AG08395 (cell line): ENCODE results near the gene GRPEL2.

Experiments used
- DNase-seq: peaks from one replicate; pipeline ENCODE4 v3.0.0; 2012; ENCODE audit warnings: mixed read lengths, low spot score

The GRPEL2 gene, protein sequence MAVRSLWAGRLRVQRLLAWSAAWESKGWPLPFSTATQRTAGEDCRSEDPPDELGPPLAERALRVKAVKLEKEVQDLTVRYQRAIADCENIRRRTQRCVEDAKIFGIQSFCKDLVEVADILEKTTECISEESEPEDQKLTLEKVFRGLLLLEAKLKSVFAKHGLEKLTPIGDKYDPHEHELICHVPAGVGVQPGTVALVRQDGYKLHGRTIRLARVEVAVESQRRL

DNA sequence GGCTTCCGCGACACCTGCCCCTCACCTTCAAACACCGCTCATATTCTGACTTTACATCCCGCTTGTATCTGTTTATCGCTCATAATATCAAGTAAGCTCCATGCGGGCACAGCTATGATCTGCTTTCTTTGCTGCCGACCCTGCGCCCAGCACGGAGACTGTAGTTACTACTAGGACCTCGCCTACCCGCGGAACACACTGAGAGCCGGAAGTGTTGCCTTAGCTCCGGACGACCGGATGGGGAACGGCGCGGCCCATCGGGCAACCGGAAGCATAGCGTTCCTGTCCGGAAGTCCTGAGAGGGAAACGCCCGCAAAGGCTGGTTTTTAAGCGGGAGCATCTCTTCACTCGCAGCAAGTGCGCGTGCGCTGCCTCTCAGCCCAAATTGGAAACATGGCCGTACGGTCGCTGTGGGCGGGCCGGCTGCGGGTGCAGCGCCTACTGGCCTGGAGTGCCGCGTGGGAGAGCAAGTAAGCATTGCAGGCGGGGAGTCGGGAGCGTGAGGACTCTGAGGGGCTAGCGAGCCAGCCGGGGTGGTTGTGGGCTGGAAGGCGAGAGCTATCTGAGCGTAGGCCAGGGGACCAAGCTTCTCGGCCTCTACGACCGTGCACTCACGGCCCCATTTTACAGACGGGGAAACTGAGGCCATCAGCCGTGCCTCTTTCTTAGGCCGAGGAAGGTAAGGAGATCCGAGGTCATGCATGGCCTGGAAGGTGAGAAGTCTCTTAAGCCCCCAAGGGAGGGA, at the start of gene GRPEL2:
TSS of gene GRPEL2 (plus strand) at position 353 of the 745 bp plus-strand sequence. CDS start at position 394, 41 bp downstream.
- peak; percentile 99 for DNase-seq

DNA sequence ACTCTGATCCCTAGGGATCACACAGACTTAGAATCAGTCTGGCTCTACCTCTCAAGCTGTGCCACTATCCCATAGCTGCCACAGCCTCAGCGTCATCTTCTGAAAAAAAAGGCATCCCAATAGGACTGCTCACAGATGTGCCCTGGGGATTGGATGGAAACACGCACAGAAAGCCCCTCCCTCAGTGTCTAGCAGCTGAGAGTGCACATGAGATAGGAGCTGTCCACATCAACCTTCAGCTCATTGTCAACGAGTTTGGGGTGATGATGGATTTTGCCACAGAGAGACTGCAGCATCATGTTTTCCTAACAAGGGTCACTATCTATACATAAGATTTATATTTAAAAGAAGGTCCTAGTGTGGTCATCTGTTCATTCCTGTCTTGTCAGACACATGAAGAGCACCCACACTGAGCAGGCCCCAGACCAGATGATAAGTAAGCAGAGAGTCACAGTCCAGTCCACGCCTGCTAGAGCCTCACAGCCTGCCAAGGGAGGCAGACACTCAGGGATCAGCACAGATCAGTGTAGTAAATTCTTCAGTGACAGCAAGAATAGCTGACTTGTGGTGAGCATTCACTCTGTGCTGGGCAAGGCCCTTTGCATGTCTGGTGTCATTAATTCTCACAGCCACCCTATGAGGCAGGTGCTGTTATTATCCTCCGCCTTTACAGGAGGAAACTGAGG, 47.8 kb upstream of the GRPEL2 start:
- no peak for DNase-seq

DNA sequence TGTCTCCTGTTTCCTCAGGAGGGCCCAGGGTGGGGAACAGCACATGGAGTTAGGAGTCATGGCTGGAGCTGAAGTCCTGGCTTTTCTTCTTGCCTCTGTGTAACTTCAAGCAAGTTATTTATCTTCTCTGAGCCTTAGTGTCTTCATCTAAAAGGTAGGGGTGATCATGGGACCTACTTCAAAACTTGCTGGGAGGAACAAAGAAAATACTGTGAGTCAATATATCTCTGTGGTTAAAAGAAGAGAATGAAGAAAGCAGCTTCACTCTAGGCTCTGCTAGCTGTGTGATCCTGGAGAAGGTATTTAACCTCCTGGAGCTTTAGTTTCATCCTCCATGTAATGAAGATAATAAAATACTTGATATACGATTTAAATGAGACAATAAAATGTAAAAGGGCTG, 47.1 kb upstream of the GRPEL2 start:
- DNase-seq, result no peak

DNA sequence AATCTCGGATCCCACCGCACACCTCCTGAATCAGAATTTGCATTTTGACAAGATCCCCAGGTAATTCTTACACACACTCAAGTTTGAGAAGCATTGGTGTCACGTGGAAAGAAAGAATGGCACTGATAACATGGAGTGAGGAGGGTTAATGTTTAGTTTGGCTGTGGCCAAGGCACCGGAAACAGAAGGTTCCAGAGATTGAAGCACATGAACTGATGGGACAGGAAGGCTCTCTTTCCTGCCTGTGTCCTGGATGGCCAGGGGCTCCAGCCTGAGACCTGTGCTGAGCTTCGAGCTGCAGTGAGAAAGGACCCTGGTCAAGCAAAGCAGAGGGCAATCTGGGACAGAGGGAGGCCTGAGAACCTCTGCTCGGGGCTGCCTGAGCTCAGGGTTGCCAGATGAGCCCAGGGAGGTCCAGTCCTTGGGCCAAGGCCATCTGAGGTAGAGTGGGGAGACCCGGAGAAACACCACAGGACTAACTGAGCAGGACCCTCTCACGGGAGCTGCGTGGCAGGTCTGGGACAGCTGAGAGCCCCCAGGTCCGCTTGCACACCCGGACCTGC, 46.4 kb upstream of the GRPEL2 start:
- DNase-seq, result no peak

DNA sequence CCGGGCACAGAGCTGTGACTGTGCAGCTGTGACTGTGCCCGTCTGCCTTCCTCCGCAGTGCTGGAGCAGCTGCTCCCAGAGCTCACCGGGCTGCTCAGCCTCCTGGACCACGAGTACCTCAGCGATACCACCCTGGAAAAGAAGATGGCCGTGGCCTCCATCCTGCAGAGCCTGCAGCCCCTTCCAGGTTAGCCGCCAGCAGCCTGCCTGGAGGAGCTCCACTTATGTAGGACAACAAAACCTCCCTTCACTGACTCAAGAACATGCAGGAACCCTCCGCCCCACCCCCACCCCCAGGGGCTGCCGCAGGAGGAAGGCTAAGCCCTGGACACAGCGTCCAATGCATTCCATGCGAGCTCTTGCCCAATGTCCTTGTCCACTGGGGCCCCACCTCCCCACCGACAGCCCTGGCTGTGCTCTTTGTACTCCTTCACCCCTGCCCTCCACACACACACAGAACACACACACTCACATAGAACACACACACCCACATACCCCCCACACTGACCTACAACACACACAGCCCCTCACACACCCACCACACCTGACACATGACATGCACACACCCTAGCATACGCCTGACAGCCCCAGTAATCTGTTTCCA, 45.7 kb upstream of the GRPEL2 start:
- no peak for DNase-seq

DNA sequence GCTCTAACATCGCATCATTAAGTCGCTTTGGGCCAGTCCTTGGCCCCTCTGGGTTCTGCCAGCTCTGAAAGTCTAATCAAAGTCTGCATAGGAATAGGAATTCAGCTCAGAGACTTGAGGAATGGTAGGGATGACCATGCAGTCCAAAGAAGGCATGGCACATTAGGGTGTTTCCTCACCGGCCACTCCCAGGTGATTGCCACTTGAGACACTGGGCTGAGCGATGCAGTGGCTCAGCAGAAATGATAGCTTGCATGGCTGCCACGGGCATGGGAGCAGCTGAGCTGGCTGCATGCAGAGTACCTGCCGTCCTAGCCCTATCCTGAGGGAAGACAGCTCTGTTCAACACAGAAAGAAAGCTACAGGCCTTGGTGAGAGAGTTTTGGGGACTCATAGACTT, 44.9 kb upstream of the GRPEL2 start:
- DNase-seq, result no peak

DNA sequence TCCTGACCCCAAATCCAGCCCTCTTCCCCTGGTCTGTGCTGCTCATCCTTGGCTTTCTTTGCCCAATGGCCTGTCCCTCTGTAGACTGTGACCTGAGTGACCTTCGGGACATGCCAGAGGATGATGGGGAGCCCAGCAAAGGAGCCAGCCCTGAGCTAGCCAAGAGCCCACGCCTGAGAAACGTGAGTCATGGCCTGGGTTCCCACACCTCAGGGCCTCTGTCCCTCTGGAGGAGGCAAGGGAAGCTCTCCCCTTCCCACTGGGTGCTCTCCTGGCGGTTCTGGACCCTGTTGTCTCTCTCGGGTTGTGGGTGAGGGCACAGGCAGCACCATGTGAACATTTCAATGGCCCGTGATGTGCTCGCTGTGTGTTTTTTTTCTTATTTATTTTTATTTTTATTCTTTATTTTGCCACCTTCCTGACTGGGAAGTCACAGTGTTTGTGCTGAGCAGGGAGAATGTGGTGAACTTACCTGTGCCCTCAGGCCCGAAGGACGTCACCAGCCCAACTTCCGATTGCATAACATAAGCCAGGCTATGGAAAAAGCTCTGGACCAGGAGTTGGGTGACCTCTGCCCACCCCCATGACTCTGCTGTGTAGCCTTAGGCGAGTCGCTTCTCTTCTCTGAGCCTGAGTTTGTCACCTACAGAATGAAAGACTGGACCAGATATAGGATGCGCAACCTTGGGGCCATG, 44.1 kb upstream of the GRPEL2 start:
- DNase-seq, result no peak

DNA sequence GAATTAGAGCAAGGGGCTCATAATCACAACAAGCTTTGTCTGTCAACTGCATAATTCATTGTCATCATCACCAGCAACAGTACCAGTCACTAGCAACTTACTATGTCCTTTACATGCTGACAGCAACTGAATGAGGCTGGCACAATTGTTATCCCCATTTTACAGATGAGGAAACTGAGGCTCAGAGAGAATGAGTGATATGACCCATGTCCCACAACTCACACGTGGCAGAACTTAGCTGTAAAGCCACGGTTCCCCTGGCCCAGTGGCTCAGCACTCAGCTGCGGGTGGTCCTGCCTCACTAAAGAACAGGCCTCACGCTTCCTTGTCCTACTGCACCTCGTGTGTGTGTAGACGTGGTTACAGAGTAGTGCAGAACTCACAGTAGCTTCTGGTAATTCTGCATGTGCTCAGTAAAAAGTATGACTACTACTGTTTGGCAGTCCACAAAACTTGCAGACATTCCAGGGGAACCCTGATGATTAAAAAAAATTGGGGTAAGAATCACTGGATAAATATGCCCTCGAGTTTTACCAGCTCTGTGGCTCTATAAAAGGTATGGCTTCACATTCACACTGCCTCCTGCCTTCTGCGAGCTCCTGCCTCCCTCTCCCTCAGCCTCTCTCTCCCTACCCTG, 43.4 kb upstream of the GRPEL2 start:
- peak; percentile 55 for DNase-seq

DNA sequence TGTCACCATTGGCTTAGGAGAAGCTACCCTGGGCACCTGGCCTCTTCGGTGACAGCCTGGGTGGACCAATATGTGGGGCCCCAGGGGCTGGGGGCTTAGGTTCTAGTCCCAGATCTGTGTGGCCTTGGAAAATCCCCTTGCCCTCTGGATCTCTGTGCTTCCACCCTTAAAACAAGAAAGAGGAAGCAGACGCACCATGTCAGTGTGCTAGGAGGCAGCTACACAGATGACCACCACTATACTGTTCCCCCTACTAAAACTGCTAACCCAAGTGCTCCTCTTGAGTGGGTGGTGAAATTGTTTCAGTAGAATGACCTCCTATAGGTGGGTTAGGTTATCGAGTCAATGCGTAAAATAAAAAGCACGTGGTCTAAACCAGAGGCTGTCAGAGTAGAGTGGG, 42.7 kb upstream of the GRPEL2 start:
- no peak for DNase-seq

DNA sequence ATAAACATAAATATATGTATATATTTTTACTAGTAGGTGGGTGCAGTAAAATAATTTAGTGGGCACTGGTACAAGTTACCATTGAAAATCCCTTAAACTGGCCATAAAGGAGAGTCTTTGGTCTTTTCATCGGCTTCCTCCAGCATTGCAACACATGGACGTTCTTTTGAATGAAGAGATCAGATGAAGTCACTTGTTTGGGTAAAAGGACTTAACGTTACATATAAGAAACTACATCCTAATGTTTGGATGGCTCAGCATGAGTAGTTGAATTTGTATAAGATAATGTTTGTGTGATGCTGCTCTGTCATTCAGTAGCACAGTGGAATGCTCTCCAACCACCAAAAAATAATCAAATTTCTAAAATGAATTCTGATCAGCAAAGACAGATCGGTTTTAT, 42.1 kb upstream of the GRPEL2 start:
- DNase-seq, result no peak

DNA sequence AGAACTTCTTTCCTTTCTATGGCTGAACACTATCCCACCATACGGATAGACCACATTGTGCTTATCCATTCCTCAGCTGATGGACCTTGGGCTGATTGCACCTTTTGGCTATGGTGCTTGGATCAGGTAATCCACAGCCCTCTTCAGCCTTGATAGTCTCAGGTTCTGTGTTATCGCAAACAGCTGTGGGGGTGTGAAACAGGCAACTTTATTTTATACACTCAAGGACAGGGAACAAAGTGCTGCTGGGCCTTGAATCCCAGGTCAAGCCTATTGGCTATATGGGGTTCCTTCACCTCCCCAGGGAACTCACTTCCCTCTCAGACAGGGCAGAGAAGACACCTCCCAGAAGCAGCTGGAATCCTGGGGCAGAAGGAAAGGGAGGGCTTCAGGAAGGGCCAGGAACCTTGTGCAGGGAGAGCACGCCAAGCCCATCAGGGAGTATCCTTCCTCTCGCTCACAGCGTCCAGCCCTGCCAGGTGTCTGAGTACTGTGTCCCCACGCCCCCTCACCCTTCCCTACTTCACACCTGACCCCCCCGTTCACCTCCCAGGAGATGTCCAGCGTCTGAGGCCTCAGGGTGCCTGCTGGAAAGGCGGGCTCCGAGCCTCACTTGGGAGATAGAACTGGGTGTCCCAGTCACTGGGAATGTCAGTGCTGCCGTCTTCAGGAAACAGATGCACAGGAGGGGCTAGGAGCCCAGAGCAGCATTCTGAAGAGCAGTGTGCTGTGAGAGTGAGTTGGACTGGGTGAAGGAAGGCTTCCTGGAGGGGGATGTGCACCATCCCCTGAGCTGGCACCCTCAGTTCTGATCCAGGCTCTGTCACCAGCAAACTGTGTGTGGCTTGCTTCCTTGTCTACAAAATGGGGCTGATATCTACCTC, 40.9 kb upstream of the GRPEL2 start:
- no peak for DNase-seq

DNA sequence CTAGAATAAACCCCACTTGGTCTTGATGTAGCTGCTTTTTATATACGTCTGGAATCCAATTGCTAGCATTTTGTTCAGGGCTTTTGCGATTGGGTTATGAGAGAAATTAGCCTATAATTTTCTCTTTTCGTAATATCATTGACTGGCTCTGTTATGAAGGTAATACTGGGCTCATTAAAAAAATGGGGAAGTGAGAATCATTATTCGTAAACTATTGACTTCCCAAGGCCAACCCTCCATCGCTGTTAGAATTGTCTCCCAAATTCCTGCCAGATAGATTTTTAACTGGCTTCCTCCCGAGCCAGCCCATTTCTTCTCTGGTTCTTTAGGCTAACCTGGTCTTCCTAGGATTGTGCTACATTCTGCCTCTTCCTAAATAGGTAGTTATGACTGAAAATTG, 35.9 kb upstream of the GRPEL2 start:
- DNase-seq, result no peak

DNA sequence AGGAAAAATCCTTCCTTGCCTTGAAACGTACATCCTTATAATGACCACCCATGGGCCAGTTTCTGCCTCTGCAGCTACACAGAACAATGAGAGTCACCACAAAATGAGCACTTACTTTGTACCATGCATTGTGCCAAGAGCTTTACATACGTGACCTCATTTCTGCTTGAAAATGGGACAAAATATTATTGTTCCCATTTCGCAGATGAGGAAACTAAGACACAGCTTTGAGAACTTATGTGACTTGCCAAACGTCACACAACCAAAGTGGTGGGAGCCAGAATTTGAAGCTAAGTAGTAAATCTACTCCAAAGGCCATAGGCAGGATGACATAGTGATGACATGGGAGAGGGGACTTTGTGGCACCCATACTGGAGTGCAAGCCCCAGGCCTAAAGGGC, 34.8 kb upstream of the GRPEL2 start:
- no peak for DNase-seq

DNA sequence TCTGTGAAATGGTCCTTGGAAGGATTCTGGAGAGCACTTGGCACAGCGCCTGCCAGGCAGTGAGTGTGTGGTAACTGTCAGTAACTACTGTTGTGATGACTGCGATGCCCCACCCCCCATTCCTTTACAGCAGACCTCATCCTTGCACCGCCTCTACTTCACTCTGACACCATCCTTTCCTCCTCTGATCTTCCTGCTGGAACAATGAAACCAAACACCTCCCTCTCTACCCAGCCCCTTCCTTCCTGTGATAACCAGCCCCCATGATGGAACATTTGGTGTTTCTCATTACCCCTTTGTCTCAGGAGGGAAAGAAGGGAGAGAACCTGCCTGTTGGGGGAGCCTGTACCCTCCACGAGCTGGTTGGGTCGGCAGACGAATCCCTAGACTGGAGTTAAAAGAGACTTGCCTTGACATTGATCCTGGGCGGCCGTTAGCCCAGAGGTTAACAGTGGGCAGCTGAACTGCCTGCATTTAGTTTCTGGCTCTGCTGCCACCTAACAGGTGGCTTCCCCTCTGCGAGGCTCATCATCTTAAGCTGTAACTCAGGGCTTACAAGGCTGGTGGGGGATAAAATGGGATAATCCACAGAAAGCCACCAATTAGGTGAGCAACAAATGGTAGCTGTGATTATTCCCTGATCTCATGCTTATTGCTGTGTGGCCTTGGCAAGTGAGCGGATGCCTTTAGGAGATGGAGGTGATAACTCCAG, 34.2 kb upstream of the GRPEL2 start:
- DNase-seq, result peak; percentile 27

DNA sequence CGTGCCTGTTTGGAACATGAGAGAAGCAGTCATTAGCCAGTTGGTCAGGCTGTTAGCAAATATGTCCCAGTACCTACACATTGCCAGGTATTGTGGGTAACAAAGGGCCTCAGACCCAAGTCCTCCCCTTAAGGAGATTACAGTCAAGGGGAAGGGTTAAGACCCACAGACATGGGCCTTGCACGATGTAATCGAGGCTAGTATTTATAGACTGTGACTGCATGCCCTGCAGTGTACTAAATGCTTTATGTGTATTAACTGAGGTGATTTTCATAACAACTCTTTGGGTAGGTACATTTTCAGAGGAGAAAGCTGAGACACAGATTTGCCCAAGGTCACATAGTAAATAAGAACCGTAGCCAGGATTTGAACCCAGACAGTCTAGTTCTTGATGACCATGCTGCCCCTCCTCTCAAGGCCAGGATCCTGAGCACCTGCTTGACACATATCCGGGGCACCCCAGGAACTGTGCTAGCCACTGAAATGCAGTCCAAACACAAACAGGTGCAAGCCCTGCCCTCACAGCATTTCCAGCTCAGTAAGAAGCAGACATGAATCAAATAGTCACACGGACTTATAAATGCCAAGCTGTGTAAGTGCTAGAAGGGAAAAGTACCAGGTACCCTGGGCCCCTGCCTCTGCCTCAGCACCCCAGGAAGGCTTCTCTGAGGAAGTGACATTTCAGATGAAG, 32.0 kb upstream of the GRPEL2 start:
- no peak for DNase-seq

DNA sequence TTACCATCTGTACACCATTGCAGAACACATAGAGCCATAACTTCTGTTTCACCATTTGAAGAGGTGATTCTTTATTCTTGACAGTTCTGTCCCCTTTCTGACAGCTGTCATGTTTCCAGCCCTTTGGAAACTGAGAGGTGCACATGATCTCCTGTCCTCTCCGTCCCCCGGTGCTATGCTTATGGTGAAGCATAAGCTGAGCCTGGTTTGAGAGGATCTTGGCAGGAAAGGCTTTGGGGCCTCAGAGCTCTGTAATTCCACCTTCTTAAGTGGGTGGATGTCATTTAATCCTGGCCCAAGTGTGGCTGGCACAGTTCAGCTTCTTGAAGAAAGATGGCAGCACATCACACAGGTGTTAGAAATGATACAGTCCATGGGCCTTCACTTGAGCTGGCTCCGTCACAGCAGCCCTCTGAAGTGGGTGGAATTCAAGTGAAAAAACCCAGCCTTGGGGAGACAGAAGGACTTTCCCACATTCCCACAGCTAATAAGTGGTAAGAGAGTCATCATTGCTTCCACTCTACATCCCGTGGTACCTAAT, 30.7 kb upstream of the GRPEL2 start:
- no peak for DNase-seq

DNA sequence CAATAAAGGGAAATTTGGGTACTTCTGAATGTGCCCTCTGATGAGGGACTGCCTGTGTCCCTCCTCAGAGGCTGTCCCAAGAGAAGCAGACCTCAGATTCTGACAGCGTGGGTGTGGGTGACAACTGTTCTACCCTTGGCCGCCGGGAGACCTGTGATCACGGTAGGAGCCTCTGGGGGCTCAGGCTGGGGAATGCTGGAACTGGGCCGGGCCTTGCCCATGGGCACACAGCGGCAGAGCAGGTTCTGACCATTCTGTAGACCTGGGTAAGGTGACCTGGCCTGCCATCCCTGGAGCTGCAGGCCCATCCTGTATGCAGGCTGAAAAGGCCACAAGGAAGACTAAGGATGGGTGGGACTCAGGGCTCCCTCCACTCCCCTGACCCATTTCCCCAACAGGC, 29.5 kb upstream of the GRPEL2 start:
- DNase-seq, result no peak

DNA sequence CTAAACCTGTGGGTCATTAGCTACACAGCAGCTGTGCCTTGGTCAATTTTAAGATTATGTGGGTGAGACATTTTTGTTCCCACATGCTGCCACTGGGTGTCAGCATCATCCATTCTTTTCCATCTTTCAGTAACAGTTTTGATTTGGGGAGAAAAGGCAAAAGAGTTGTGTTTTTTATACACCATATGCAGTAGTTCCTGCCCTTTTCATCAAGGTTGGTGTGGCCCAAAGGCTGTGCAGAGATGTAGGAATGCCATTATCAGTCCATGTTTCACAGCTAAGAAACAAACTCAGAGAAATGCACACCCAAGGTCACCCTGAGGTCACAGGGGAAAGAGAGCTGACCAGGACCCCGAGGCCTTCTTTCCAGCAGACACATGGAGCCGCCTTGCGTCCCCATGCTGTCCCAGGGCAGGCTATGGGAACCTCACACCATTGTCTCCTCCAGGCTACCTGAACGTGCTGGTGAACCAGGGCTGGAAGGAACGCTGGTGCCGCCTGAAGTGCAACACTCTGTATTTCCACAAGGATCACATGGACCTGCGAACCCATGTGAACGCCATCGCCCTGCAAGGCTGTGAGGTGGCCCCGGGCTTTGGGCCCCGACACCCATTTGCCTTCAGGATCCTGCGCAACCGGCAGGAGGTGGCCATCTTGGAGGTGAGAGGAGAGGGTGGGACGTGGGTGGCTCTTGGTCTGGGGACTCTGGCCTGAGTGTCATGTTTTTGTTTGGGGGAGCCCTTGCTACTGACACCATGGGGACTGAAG, 27.8 kb upstream of the GRPEL2 start:
- DNase-seq, result peak; percentile 78
